ENCODE data around the gene GLUD1.
"Not testable (repeated sequence)": the region's sequence is repeated elsewhere in the genome, so short reads cannot be mapped to it uniquely, and the experiment has no call there.

Gene GLUD1

GRCh38 chr10:87094373-87095235 lies at the start of gene GLUD1, which contains the start of gene SHLD2:
TSS of gene GLUD1 (minus strand) at chr10:87094843. CDS start at chr10:87094769, 74 bp downstream.
TSS of gene SHLD2 (plus strand) at chr10:87095206. CDS start at chr10:87151355, 56,149 bp downstream.
- Mint-ChIP-seq H3K9me3 (no peaks in the 10 kb centered on the region), H3K27ac (peak within 1 kb of the TSS; percentile 94), H3K27me3 (no peaks in the 10 kb centered on the region), H3K36me3 (peaks cover 11% of the 10 kb centered on the region), H3K4me1 (peaks cover 60% of the 10 kb centered on the region), H3K4me3 (peak within 1 kb of the TSS; percentile 94)

GRCh38 chr10:87143109-87143418 lies 48.4 kb upstream of the GLUD1 start:
- H3K36me3 Mint-ChIP-seq, H3K27ac Mint-ChIP-seq, H3K4me1 Mint-ChIP-seq, H3K4me3 Mint-ChIP-seq, H3K27me3 Mint-ChIP-seq, H3K9me3 Mint-ChIP-seq: not testable (repeated sequence)

- not testable (repeated sequence) for H3K9me3 Mint-ChIP-seq, H3K36me3 Mint-ChIP-seq, H3K4me1 Mint-ChIP-seq, H3K27me3 Mint-ChIP-seq, H3K4me3 Mint-ChIP-seq
- H3K27ac Mint-ChIP-seq = peak overlapping the region; percentile 35
Observed at GRCh38 chr10:87142230-87143108, 47.8 kb upstream of the GLUD1 start.

GRCh38 chr10:87137478-87137877 lies 42.8 kb upstream of the GLUD1 start:
- H3K27ac Mint-ChIP-seq, H3K4me3 Mint-ChIP-seq, H3K9me3 Mint-ChIP-seq, H3K27me3 Mint-ChIP-seq, H3K4me1 Mint-ChIP-seq: not testable (repeated sequence)
- peaks cover 19% of the 10 kb centered on the region for H3K36me3 Mint-ChIP-seq

GRCh38 chr10:87134440-87134839 lies 39.8 kb upstream of the GLUD1 start:
- not testable (repeated sequence) for H3K4me3 Mint-ChIP-seq, H3K4me1 Mint-ChIP-seq, H3K27ac Mint-ChIP-seq, H3K27me3 Mint-ChIP-seq, H3K9me3 Mint-ChIP-seq
- peaks cover 23% of the 10 kb centered on the region for H3K36me3 Mint-ChIP-seq

- not testable (repeated sequence) for H3K27ac Mint-ChIP-seq, H3K9me3 Mint-ChIP-seq, H3K4me1 Mint-ChIP-seq, H3K4me3 Mint-ChIP-seq, H3K27me3 Mint-ChIP-seq
- peaks cover 24% of the 10 kb centered on the region for H3K36me3 Mint-ChIP-seq
Observed at GRCh38 chr10:87133936-87134335, 39.3 kb upstream of the GLUD1 start.

- not testable (repeated sequence) for H3K9me3 Mint-ChIP-seq, H3K4me3 Mint-ChIP-seq, H3K27me3 Mint-ChIP-seq, H3K4me1 Mint-ChIP-seq, H3K27ac Mint-ChIP-seq
- H3K36me3 Mint-ChIP-seq = peaks cover 20% of the 10 kb centered on the region
Observed at GRCh38 chr10:87132176-87132575, 37.5 kb upstream of the GLUD1 start.

GRCh38 chr10:87127607-87128156 lies 33.0 kb upstream of the GLUD1 start:
- H3K4me1 Mint-ChIP-seq, H3K4me3 Mint-ChIP-seq, H3K9me3 Mint-ChIP-seq, H3K27ac Mint-ChIP-seq, H3K27me3 Mint-ChIP-seq, H3K36me3 Mint-ChIP-seq: not testable (repeated sequence)

- not testable (repeated sequence) for H3K27me3 Mint-ChIP-seq, H3K4me1 Mint-ChIP-seq, H3K27ac Mint-ChIP-seq, H3K4me3 Mint-ChIP-seq, H3K9me3 Mint-ChIP-seq, H3K36me3 Mint-ChIP-seq
Observed at GRCh38 chr10:87127048-87127447, 32.4 kb upstream of the GLUD1 start.

- H3K9me3 Mint-ChIP-seq, H3K27ac Mint-ChIP-seq, H3K27me3 Mint-ChIP-seq, H3K4me3 Mint-ChIP-seq, H3K4me1 Mint-ChIP-seq, H3K36me3 Mint-ChIP-seq: not testable (repeated sequence)
Observed at GRCh38 chr10:87123351-87123750, 28.7 kb upstream of the GLUD1 start.

GRCh38 chr10:87119029-87119428 lies 24.4 kb upstream of the GLUD1 start:
- not testable (repeated sequence) for H3K27me3 Mint-ChIP-seq, H3K27ac Mint-ChIP-seq, H3K4me3 Mint-ChIP-seq, H3K9me3 Mint-ChIP-seq
- H3K4me1 Mint-ChIP-seq = peaks cover 12% of the 10 kb centered on the region
- H3K36me3 Mint-ChIP-seq = peaks cover 14% of the 10 kb centered on the region

- Mint-ChIP-seq H3K4me1 (peaks cover 12% of the 10 kb centered on the region), H3K36me3 (peaks cover 12% of the 10 kb centered on the region)
- H3K27ac Mint-ChIP-seq, H3K27me3 Mint-ChIP-seq, H3K9me3 Mint-ChIP-seq, H3K4me3 Mint-ChIP-seq: not testable (repeated sequence)
Observed at GRCh38 chr10:87118122-87118521, 23.5 kb upstream of the GLUD1 start.

- Mint-ChIP-seq H3K9me3 (no peaks in the 10 kb centered on the region), H3K36me3 (peaks cover 19% of the 10 kb centered on the region), H3K4me1 (peaks cover 21% of the 10 kb centered on the region), H3K27me3 (no peaks in the 10 kb centered on the region), H3K27ac (no peak overlapping the region), H3K4me3 (no peak overlapping the region)
Observed at GRCh38 chr10:87105446-87106124, 10.9 kb upstream of the GLUD1 start.

GRCh38 chr10:87104727-87105126 lies 10.1 kb upstream of the GLUD1 start:
- not testable (repeated sequence) for H3K27ac Mint-ChIP-seq, H3K27me3 Mint-ChIP-seq, H3K9me3 Mint-ChIP-seq, H3K4me3 Mint-ChIP-seq
- Mint-ChIP-seq H3K36me3 (peaks cover 20% of the 10 kb centered on the region), H3K4me1 (peaks cover 26% of the 10 kb centered on the region)

- Mint-ChIP-seq H3K36me3 (peaks cover 17% of the 10 kb centered on the region), H3K4me1 (peaks cover 32% of the 10 kb centered on the region), H3K9me3 (no peaks in the 10 kb centered on the region), H3K27me3 (no peaks in the 10 kb centered on the region), H3K27ac (no peak overlapping the region), H3K4me3 (no peak overlapping the region)
Observed at GRCh38 chr10:87101996-87102395, 7.4 kb upstream of the GLUD1 start.
